GM21717 (cell line): ENCODE results near the gene TTLL8.
"Not testable (repeated sequence)": the region's sequence is repeated elsewhere in the genome, so short reads cannot be mapped to it uniquely, and the experiment has no call there.

Source experiments
- ATAC-seq: cut with Tn5 transposase; IDR thresholded peaks from one replicate; pipeline ENCODE4 v1.9.1; 2021; ENCODE audit warnings: mild to moderate bottlenecking, moderate library complexity; ENCODE audit not compliant: unreplicated experiment

TTLL8 gene

DNA sequence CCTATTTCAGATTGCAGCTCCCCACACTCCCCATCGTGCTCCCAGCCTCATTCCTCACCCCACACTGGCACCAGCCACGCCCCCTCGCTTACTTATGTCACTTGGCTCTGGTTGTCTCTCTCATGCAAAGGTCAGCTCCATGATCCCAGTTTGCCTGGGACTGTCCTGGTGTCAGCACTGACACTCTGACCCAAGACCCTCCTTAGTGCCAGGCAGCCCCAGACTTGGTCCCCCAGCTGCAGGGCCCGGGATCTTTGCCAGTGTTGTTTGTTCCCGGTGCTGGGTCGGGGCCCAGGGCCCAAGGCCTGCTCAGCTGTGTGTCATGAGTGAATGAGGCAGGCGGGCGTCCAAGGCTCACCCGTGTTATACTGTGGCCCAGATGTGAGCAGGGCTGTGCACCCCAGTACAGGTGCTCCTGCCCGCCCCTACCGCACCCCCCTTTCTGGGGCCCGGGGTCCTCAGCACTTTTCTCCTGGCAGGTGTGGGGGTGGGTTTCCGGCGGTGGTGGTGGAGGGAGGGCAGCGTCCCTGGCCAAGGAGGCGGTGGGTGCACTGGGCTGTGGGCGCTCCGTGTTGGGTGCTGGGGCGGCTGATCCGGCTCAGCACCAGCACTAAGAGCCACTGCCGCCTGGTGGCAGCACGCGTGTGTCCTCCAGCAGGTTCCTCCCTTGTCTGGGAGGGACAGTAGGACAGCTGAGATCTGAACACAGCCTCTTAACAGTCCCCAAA is 65.0 kb downstream of the TTLL8 start:
- ATAC-seq: no peak

DNA sequence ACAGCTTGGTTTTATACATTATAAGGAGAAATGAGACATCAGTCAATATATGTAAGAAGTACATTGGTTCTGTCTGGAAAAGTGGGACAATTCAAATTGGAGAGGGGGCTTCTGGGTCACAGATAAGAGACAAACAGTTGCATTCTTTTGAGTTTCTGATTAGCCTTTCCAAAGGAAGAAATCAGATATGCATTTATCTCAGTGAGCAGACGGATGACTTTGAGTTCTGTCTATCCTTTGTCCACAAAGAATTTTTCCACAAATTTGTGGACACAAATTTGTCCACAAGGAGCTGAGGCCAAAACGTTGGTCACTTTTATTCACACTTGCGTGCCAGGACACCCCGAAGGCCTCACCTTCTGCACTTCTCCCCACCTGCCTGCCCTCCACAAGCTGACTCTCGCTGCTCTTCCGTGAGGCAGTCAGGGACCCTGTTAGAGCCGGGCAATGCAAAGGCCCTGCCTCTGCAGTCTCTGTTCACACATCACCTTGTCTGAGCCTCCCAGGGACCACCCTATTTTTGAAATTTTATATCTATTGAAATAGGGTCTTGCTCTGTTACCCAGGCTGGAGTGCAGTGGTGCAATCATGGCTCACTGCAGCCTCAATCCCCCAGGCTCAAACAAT is 66.1 kb downstream of the TTLL8 start:
- no peak for ATAC-seq

DNA sequence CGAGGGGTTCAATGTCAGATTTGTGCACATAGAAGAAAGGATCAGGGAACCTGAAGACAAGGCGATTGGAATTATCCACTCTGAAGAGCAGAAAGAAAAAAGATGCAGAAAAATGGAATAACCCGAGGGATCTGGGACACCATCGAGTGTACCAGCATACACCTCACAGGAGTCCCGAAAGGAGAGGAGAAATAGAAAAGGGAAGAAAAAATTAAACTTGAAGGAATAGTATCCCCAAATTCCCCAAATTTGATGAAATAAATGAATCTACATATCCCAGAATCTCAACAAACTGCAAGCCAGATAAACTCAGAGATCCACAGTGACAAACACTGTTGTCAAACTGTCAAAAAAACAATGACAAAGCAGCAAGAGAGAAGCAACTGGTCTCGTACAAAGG is 66.9 kb downstream of the TTLL8 start:
- ATAC-seq: no peak

DNA sequence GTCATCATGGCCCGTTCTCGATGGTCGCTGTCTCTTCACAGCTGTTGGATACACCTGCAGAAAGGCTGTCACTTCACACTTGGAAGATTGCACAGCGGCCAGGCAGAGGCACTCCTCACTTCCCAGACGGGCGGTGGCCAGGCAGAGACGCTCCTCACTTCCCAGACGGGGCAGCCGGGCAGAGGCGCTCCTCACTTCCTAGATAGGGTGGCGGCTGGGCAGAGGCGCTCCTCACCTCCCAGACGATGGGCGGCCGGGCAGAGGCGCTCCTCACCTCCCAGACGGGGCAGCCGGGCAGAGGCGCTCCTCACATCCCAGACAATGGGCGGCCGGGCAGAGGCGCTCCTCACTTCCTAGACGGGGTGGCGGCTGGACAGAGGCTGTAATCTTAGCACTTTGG is 68.3 kb downstream of the TTLL8 start:
- not testable (repeated sequence) for ATAC-seq

DNA sequence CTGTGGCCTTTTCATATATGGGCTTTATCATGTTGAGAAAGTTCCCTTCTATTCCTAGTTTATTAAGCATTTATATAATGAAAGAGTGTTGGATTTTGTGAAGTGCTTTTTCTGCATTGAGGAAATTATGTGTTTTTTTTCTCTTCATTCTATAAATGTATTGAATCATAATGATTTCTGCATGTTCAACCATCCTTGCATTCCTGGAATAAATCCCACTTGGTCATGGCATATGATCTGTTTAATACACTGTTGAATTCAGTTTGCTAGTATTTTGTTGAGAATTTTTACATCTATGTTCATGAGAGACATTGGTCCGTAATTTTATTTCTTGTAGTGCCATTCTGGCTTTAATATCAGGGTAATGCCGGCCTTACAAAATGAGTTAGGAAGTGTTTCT is 71.8 kb downstream of the TTLL8 start:
- no peak for ATAC-seq

DNA sequence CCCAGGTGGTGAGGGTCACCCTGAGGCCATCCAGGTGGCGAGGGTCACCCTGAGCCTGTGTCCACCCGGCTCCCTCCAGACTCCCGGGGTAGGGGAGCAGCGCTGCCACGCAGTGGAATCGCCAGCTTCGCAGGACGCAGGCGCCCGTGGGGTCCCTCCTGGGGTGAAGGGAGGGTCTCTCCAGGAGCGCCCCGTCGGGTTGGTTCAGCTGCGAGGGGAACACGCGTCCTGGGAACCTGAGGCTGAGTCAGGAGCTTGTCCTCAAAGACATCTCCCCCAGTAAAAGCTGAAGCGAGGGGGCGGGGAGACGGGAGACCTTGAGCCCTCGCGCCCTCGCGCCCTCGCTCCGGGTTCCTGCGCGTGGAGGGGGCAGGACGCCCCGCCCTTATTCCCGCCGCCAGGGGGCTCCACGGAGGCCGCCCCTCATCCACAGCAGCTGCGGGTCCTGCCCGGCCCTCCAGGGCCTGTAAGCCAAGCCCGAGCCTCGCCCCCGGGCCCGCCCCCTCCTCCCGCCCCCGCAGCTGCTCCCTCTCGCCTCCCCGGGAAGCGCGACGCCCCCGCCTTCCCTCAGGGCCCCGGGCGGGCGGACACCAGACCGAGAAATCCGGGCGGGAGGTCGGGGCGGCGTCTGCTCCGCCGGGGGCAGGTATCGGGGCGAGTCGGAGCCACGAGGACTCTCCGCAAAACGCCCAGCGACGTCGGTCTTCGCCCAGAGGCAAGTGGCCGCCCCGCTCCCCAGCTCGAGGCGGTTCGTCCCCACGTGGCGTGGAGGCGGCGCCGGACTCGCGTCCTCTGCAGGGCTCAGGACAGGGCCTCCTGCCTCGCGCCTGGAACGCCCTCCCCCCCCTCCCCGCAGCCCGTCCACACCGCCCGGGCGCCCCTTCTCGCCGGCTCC is 74.7 kb downstream of the TTLL8 start:
- no peak for ATAC-seq

DNA sequence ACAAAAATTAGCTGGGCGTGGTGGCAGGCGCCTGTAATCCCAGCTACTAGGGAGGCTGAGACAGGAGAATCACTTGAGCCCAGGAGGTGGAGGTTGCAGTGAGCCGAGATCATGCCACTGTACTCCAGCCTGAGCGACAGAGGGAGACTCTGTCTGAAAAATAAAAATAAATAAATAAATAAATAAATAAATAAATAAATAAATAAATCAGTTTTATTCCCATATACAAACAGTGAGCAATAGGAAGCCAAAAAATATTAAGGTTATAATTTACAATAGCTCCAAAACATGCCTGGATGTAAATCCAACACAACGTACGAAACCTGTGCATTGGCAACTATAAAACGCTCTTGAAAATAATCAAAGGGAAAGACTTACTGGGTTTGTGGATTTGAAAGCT is 76.3 kb downstream of the TTLL8 start:
- not testable (repeated sequence) for ATAC-seq

DNA sequence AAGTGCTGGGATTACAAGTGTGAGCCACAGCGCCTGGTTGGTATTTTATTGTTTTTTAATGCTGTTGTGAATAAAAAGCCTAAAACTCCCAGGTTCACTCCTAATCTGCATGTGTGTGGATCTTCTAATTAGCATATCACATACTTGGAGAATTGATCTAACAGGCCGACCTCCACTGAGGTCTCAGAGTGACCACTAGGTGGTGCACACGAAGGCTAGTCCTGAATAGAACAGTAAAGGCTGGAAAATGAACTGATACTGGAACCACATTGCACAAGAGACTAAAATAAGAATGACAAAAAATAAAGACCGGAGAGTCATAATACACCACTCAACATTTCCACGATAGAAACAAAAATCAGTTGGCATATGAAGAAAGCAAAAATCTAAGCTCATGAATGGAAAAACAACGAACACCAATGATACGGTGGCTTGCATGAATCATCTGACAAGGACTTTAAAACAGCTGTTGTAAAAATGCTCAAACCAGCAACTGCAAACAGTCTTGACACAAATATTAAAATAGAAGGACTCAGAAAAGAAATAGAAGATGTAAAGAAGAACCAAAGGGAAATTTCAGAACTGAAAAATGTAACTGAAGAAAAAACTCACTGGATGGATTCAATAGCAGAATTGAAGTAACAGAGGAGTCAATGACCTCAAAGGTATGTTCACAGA is 78.4 kb downstream of the TTLL8 start:
- ATAC-seq: no peak

DNA sequence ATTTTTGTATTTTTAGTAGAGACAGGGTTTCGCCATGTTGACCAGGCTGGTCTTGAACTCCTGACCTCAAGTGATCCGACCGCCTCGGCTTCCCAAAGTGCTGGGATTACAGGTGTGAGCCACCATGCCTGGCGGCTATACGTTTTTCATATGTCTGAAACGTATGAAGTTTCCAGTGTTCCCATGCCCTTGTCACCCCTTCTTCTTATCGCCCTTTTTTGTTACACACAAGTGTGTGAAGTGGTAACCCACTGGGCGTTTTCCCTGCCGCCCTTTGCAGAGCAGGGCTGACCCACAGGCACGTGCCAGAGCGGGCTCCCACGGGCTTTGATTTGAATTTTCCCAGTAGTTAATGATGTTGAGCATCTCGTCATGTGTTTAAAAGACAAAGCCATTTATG is 80.5 kb downstream of the TTLL8 start:
- ATAC-seq: no peak

DNA sequence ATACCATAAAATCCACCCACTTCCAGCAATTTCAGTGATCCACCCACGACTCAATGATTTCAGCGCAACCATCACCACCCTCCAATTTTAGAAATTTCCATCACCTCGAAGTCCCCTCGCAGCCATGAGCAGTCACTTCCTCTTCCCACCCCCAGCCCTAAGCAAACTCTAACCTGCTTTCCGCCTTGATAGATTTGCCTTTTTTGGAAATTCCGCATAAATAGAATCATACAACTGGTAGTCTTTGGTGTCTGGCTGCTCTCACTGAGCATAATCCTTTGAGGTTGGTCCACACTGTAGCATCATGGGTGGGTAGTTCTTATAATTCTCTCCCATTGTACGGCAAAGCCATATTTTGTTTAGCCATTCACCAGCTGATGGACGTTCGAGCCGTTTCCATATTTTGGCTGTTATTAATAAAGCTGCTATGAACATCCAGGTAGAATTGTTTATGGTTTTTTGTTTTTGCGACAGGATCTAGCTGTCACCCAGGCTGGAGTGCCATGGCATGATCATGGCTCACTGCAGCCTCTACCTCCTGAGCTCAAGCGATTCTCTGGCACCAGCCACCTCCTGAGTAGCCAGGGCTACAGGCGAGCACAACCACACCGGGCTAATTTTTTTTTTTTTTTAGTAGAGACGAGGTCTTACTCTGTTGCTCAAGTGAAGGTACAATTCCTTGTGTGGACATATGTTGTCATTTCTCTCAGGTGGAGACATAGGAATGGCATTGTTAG is 81.5 kb downstream of the TTLL8 start:
- peak; percentile 44 for ATAC-seq

DNA sequence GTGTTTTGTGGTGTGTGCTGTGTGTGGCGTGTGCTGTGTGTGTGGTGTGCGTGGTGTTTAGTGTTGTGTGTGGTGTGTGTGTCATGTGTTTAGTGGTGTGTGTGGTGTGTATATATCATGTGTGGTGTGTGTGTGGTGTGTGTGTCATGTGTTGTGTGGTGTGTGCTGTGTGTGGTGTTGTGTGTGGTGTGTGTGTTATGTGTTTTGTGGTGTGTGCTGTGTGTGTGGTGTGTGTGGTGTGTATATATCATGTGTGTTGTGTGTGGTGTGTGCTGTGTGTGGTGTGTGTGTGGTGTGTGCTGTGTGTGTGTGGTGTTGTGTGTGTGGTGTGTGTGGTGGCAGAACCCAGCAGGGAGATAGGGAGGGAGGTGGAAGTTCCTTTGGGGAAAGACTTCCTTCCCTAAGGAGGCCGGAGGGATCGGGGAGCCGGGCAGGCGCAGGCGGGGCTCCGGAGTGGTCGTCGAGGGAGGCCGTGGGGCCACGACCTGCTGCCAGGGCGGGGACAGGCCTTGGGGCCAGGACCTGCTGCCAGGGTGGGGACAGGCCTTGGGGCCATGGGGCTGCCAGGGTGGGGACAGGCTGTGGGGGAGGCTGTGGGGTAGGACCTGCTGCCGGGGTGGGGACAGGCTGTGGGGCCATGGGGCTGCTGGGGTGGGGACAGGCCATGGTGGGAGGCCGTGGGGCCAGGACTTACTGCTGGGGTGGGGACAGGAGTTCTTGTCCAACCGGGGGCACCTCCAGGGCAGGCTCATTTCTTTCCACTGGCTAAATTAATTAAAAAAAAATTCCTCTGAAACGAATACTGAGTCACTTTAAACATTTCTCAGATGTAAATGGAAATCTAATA is 82.3 kb downstream of the TTLL8 start:
- ATAC-seq: peak; percentile 9

DNA sequence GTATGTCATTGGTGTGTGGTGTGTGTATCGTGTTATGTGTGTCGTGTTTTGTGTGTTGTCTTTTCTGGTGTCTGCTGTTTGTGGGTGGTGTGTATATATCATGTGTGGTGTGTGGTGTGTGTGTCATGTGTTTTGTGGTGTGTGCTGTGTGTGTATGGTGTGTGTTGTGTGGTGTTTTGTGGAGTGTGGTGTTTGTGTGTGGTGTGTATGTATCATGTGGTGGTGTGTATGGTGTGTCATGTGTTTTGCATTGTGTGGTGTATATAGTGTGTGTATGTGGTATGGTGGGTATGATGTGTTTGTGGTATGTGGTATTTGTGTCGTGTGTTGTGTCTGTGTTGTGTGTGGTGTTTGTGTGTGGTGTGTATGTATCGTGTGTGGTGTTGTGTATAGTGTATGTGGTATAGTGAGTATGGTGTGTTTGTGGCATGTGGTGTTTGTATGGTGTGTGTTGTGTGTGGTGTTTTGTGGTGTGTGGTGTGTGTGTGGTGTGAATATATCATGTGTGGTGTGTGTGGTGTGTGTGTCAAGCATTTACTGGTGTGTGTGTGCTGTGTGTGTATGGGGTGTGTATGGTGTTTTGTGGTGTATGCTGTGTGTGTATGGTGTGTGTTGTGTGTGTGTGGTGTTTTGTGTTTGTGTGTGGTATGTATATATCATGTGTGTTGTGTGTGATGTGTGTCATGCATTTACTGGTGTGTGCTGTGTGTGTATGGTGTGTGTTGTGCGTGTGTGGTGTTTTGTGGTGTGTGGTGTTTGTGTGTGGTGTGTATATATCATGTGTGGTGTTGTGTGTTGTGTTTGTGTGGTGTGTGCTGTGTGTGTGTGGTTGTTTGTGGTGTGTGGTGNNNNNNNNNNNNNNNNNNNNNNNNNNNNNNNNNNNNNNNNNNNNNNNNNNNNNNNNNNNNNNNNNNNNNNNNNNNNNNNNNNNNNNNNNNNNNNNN is 84.8 kb downstream of the TTLL8 start:
- ATAC-seq: no peak

DNA sequence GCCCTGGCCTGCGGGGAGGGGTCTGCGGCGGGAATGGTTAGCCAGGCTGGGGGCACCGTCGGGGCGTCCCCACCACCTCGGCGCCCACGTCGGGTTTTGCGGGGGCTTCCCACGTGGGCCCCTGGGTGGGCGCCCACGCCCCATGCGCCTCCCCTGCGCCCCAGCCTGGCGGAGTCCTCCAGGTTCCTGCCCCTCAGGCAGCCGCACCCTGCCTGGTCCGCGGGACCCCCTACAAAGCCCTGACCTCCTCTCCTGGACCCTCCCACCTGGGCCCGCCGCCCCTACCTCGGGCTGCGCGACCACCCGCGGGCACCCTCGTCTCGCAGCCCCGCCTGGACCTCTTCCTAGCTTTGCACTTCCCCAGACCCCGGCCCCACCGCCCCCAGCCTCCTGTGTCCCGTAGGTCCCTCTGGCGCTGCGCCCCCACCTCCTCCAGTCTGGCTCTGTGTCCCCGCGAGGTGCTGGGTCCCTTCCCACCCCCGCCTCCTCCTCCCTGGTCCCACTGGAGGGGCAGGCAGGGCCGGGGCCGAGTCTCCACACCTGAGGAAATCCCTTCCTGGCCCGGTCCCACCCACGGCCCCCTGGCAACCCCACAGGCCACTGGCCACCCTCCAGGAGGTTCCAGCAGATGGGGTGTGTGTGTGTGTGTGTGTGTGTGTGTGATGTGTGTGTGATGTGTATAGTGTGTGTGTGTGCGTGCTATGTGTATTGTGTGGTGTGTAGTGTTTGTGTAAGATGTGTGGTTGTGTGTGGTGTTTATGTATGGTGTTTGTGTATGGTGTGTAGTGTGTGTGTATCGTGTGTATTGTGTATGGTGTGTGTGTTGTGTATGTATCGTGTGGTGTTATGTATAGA is 85.7 kb downstream of the TTLL8 start:
- ATAC-seq: no peak

DNA sequence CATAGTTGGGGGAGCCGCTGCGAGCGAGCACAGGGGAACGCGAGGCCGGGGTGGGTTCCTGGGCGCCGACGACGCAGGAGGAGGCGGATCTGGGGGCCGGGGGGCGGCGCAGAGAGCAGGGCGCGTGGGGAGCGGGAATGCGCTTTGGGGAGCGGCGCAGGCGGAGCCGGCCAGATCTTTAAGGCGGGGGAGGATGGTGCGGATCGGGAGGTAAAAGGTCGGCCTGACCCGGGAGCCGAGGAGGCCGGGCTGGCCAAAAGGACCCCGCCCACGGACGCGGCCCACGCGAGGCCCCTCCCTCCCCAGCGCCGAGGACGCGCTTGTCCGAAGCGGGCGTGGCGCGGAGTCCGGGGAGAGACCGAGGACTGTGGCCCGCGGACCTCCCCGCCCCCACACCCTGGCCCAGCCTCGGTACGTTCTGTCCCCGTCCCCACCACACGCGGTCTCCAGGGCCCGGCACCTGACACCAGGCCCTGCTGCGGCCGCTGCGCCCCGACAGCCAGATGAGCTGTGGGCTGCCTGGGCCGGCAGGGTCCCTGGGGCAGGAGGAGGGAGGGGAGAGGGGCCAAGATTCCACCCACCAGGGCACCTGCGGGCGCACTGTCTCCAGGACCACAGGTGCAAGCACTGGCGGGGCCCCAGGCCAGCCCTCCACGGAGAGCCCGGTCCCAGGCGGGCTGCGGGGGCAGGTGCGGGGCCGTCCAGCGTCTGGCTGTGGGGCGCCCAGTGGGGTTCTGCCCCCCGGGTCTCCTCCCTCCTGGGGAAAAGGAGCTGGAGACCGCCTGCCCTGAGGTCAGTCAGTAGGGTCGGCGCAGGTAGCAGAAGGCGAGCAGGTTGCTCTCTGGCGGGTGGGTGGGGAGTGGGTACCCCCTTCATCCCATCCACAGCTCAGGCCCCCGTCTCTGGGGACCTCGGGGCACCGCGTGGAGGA is 86.6 kb downstream of the TTLL8 start:
- peak; percentile 15 for ATAC-seq

DNA sequence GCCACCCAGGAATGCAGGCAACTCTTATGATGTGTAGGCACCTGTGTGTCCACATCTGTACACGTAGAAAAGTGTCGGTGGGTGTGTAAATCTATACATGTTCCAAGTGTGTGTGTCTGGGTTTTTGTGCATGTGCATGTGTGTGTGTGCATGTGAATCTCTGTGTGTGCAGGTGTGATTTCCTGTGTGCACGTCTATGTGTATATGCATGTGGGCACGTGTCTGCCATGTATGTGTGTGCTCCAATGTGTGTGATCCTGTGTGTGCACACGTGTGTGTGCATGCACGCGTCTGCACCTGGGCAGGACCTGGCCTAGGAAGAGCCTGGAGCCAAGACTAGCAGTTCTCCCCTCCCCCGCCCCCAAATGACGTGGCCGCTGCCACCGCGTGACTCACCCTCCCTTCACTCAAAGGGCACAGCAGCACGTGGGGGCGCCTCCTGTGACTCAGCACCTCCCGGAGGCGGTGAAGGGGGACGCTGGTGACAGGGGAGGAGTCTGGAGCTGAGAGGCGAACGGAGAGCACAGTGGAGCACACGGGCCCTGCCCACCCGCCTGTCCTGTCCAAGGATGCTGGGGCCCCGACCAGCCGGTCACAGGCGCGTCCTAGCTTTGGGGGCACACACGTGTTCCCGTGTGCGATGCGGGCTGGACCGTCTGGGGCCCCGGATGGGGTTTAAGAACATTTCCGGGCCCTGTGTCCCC is 87.4 kb downstream of the TTLL8 start:
- peak; percentile 51 for ATAC-seq
